Measurements from ENCODE around the gene BSCL2.
"Not testable (repeated sequence)": the region's sequence is repeated elsewhere in the genome, so short reads cannot be mapped to it uniquely, and the experiment has no call there.

Gene BSCL2

GRCh38 chr11:62682518-62682917 lies 24.7 kb downstream of the BSCL2 start:
- DNase-seq, result no peak

- DNase-seq, result peak; percentile 61
Observed at GRCh38 chr11:62680825-62681240, 26.4 kb downstream of the BSCL2 start.

GRCh38 chr11:62678770-62679696 lies 28.2 kb downstream of the BSCL2 start, which contains the start of gene UBXN1:
UBXN1 (minus strand) TSS chr11:62679073; CDS start chr11:62678923, 150 bp downstream.
- peak; percentile 86 for DNase-seq

GRCh38 chr11:62678433-62678769 lies 28.8 kb downstream of the BSCL2 start:
- no peak for DNase-seq

- no peak for DNase-seq
Observed at GRCh38 chr11:62677714-62678113, 29.5 kb downstream of the BSCL2 start.

- no peak for DNase-seq
Observed at GRCh38 chr11:62677156-62677555, 30.1 kb downstream of the BSCL2 start.

GRCh38 chr11:62676698-62677097 lies 30.5 kb downstream of the BSCL2 start:
- DNase-seq, result no peak

GRCh38 chr11:62675415-62675814 lies 31.8 kb downstream of the BSCL2 start:
- not testable (repeated sequence) for DNase-seq

- DNase-seq, result no peak
Observed at GRCh38 chr11:62673196-62673525, 34.1 kb downstream of the BSCL2 start.

- DNase-seq, result peak; percentile 86
Observed at GRCh38 chr11:62671608-62672389, 35.4 kb downstream of the BSCL2 start, which contains the start of the genes LBHD1 and UQCC3. LBHD1 (minus strand) TSS chr11:62672267; CDS start chr11:62670031, 2,236 bp downstream. UQCC3 (plus strand) TSS chr11:62671673; CDS start chr11:62671746, 73 bp downstream.

GRCh38 chr11:62671236-62671607 lies 36.0 kb downstream of the BSCL2 start:
- no peak for DNase-seq

- DNase-seq, result no peak
Observed at GRCh38 chr11:62669420-62670161, 37.6 kb downstream of the BSCL2 start.

GRCh38 chr11:62667460-62667859 lies 39.8 kb downstream of the BSCL2 start:
- DNase-seq, result no peak

GRCh38 chr11:62666259-62666926 lies 40.8 kb downstream of the BSCL2 start:
- no peak for DNase-seq

- peak; percentile 70 for DNase-seq
Observed at GRCh38 chr11:62665599-62666258, 41.5 kb downstream of the BSCL2 start.

- peak; percentile 94 for DNase-seq
Observed at GRCh38 chr11:62665075-62665598, 42.1 kb downstream of the BSCL2 start, which contains the start of the genes C11orf98 and CSKMT. C11orf98 (minus strand) TSS chr11:62665210; CDS start chr11:62665169, 41 bp downstream. CSKMT (plus strand) TSS chr11:62665312; CDS start chr11:62665880, 568 bp downstream.

- peak; percentile 80 for DNase-seq
Observed at GRCh38 chr11:62664405-62665074, 42.7 kb downstream of the BSCL2 start.

GRCh38 chr11:62656796-62657429 lies 50.3 kb downstream of the BSCL2 start:
- no peak for DNase-seq

- DNase-seq, result no peak
Observed at GRCh38 chr11:62654297-62654696, 52.9 kb downstream of the BSCL2 start.

All from NCI-H146 (cell line).